Parathyroid adenoma (tissue), 2 donors: ENCODE data around the gene NAV3.

Source experiments
- H2AFZ ChIP-seq: fragments of 300-600 bp; sonication (generic); one replicate; pipeline ENCODE4 v1.7.0; 2017; ENCODE audit warnings: antibody characterized with exemption, mild to moderate bottlenecking
- H3K27ac ChIP-seq: fragments of 300-600 bp; sonication (generic); one replicate; pipeline ENCODE4 v1.7.0; 2017
- H3K27me3 ChIP-seq: fragments of 300-600 bp; sonication (generic); one replicate; pipeline ENCODE4 v1.7.0; 2017; ENCODE audit warnings: low read length; ENCODE audit not compliant: control insufficient read depth, insufficient read depth
- H3K36me3 ChIP-seq: fragments of 300-600 bp; sonication (generic); one replicate; pipeline ENCODE4 v1.7.0; 2017; ENCODE audit warnings: low read length; ENCODE audit not compliant: control insufficient read depth, insufficient read depth
- H3K4me1 ChIP-seq: fragments of 300-600 bp; sonication (generic); one replicate; pipeline ENCODE4 v1.7.0; 2017; ENCODE audit warnings: control low read depth
- H3K4me2 ChIP-seq: fragments of 300-600 bp; sonication (generic); one replicate; pipeline ENCODE4 v1.7.0; 2017; ENCODE audit warnings: low read length
- H3K4me3 ChIP-seq: fragments of 300-600 bp; sonication (generic); one replicate; pipeline ENCODE4 v1.7.0; 2017; ENCODE audit warnings: low read depth, low read length
- H3K79me2 ChIP-seq: fragments of 300-600 bp; sonication (generic); one replicate; pipeline ENCODE4 v1.7.0; 2017; ENCODE audit warnings: control low read depth
- H3K9ac ChIP-seq: fragments of 300-600 bp; sonication (generic); one replicate; pipeline ENCODE4 v1.7.0; 2017; ENCODE audit warnings: mild to moderate bottlenecking
- H3K9me3 ChIP-seq: fragments of 300-600 bp; sonication (generic); one replicate; pipeline ENCODE4 v1.7.0; 2017; ENCODE audit warnings: low read length; ENCODE audit not compliant: control insufficient read depth
- CTCF ChIP-seq: fragments of 300-600 bp; sonication (generic); IDR thresholded peaks from one replicate; pipeline ENCODE4 v1.7.0; 2017; ENCODE audit warnings: antibody characterized with exemption, mild to moderate bottlenecking
- donor health status: primary hyperparathyroidism.

Gene NAV3

GRCh38 chr12:78038541-78038940, 207.8 kb downstream of the NAV3 start:
- H3K27me3 ChIP-seq = no peaks in the 10 kb centered on the region
- H3K4me2 ChIP-seq = no peak overlapping the region
- no peak overlapping the region for H3K4me3 ChIP-seq
- no peak for TF ChIP-seq CTCF
- no peak overlapping the region for H3K27ac ChIP-seq
- no peaks in the 10 kb centered on the region for H3K4me1 ChIP-seq
- no peaks in the 10 kb centered on the region for H3K9me3 ChIP-seq
- no peak overlapping the region for H3K9ac ChIP-seq
- no peak overlapping the region for H2AFZ ChIP-seq
- no peaks in the 10 kb centered on the region for H3K36me3 ChIP-seq
- no peaks in the 10 kb centered on the region for H3K79me2 ChIP-seq

GRCh38 chr12:78038986-78039385, 208.3 kb downstream of the NAV3 start:
- no peaks in the 10 kb centered on the region for H3K27me3 ChIP-seq
- H3K4me2 ChIP-seq = no peak overlapping the region
- H2AFZ ChIP-seq = no peak overlapping the region
- H3K36me3 ChIP-seq = no peaks in the 10 kb centered on the region
- no peak overlapping the region for H3K27ac ChIP-seq
- no peak overlapping the region for H3K9ac ChIP-seq
- H3K79me2 ChIP-seq = no peaks in the 10 kb centered on the region
- TF ChIP-seq CTCF = no peak
- H3K4me3 ChIP-seq = no peak overlapping the region
- H3K4me1 ChIP-seq = no peaks in the 10 kb centered on the region
- no peaks in the 10 kb centered on the region for H3K9me3 ChIP-seq

GRCh38 chr12:78040111-78040510, 209.4 kb downstream of the NAV3 start:
- Histone ChIP-seq H3K27ac (no peak overlapping the region), H3K4me3 (no peak overlapping the region), H3K9ac (no peak overlapping the region), H3K36me3 (no peaks in the 10 kb centered on the region), H2AFZ (no peak overlapping the region), H3K4me1 (no peaks in the 10 kb centered on the region), H3K4me2 (no peak overlapping the region), H3K27me3 (no peaks in the 10 kb centered on the region), H3K9me3 (no peaks in the 10 kb centered on the region), H3K79me2 (no peaks in the 10 kb centered on the region)
- TF ChIP-seq CTCF = no peak

- H3K36me3 ChIP-seq = no peaks in the 10 kb centered on the region
- H3K4me1 ChIP-seq = no peaks in the 10 kb centered on the region
- no peak overlapping the region for H3K27ac ChIP-seq
- no peak for TF ChIP-seq CTCF
- no peaks in the 10 kb centered on the region for H3K79me2 ChIP-seq
- no peak overlapping the region for H3K4me3 ChIP-seq
- H3K9me3 ChIP-seq = peaks cover 3% of the 10 kb centered on the region
- no peak overlapping the region for H3K9ac ChIP-seq
- no peak overlapping the region for H2AFZ ChIP-seq
- no peaks in the 10 kb centered on the region for H3K27me3 ChIP-seq
- no peak overlapping the region for H3K4me2 ChIP-seq
These were observed 220.1 kb downstream of the NAV3 start for GRCh38 chr12:78050790-78051189.

GRCh38 chr12:78055545-78055944, 224.9 kb downstream of the NAV3 start:
- no peak overlapping the region for H3K4me2 ChIP-seq

More at GRCh38 chr12:78055545-78055944, 224.9 kb downstream of the NAV3 start:
- no peaks in the 10 kb centered on the region for H3K36me3 ChIP-seq
- H3K4me3 ChIP-seq = no peak overlapping the region
- no peak overlapping the region for H3K27ac ChIP-seq
- H3K27me3 ChIP-seq = no peaks in the 10 kb centered on the region
- H3K4me1 ChIP-seq = no peaks in the 10 kb centered on the region
- no peak overlapping the region for H3K9ac ChIP-seq
- no peak overlapping the region for H2AFZ ChIP-seq
- no peaks in the 10 kb centered on the region for H3K79me2 ChIP-seq
- no peaks in the 10 kb centered on the region for H3K9me3 ChIP-seq
- TF ChIP-seq CTCF = no peak
